OCI-M2 (cell line): ENCODE data around the gene ARHGAP12.
"Not testable (repeated sequence)": the region's sequence is repeated elsewhere in the genome, so short reads cannot be mapped to it uniquely, and the experiment has no call there.

Experiments
- DNase-seq: peaks from one replicate; lab custom pipeline; 2025; ENCODE audit not compliant: unreplicated experiment; lab: John Stamatoyannopoulos, UW

The ARHGAP12 gene

GRCh38 chr10:31928549-31929260 lies at the start of gene ARHGAP12:
Gene ARHGAP12 (minus strand): TSS chr10:31928831. CDS start chr10:31908855, 19,976 bp downstream.
- DNase-seq = no peak

- no peak for DNase-seq
Observed at GRCh38 chr10:31978156-31978483, 49.5 kb upstream of the ARHGAP12 start.

- DNase-seq = peak; percentile 10
Observed at GRCh38 chr10:31977440-31978155, 49.0 kb upstream of the ARHGAP12 start.

GRCh38 chr10:31975157-31975765 lies 46.6 kb upstream of the ARHGAP12 start:
- DNase-seq = no peak

GRCh38 chr10:31974434-31975124 lies 45.9 kb upstream of the ARHGAP12 start:
- DNase-seq = no peak

GRCh38 chr10:31972519-31973041 lies 43.9 kb upstream of the ARHGAP12 start:
- DNase-seq = peak; percentile 65

GRCh38 chr10:31969847-31970246 lies 41.2 kb upstream of the ARHGAP12 start:
- not testable (repeated sequence) for DNase-seq

GRCh38 chr10:31963589-31963980 lies 35.0 kb upstream of the ARHGAP12 start:
- no peak for DNase-seq

- DNase-seq = no peak
Observed at GRCh38 chr10:31962826-31963588, 34.4 kb upstream of the ARHGAP12 start.

- DNase-seq = no peak
Observed at GRCh38 chr10:31961277-31962074, 32.8 kb upstream of the ARHGAP12 start.

- DNase-seq = no peak
Observed at GRCh38 chr10:31959461-31960173, 31.0 kb upstream of the ARHGAP12 start.

- DNase-seq = no peak
Observed at GRCh38 chr10:31958856-31959255, 30.2 kb upstream of the ARHGAP12 start.

- DNase-seq = no peak
Observed at GRCh38 chr10:31956200-31956946, 27.7 kb upstream of the ARHGAP12 start.

- DNase-seq = no peak
Observed at GRCh38 chr10:31954410-31955191, 26.0 kb upstream of the ARHGAP12 start.

- DNase-seq = no peak
Observed at GRCh38 chr10:31953480-31953879, 24.8 kb upstream of the ARHGAP12 start.

GRCh38 chr10:31953080-31953479 lies 24.4 kb upstream of the ARHGAP12 start:
- DNase-seq = no peak

- DNase-seq = peak; percentile 48
Observed at GRCh38 chr10:31952066-31952465, 23.4 kb upstream of the ARHGAP12 start.

GRCh38 chr10:31949266-31949665 lies 20.6 kb upstream of the ARHGAP12 start:
- no peak for DNase-seq
